NB4 (cell line): ENCODE data around the gene FLNB.

Experiments used
- CTCF ChIP-seq: IDR thresholded peaks from one replicate; pipeline ENCODE4 v1.5.1; 2012; ENCODE audit warnings: low read depth, low read length
- MAX ChIP-seq: IDR thresholded peaks from 2 replicates; pipeline ENCODE4 v1.6.1; 2011; ENCODE audit warnings: low read depth, low read length
- POLR2A ChIP-seq: IDR thresholded peaks from 2 replicates; pipeline ENCODE4 v1.6.1; 2011; ENCODE audit warnings: mild to moderate bottlenecking; ENCODE audit not compliant: insufficient read length; ENCODE audit errors: extremely low read depth

DNA sequence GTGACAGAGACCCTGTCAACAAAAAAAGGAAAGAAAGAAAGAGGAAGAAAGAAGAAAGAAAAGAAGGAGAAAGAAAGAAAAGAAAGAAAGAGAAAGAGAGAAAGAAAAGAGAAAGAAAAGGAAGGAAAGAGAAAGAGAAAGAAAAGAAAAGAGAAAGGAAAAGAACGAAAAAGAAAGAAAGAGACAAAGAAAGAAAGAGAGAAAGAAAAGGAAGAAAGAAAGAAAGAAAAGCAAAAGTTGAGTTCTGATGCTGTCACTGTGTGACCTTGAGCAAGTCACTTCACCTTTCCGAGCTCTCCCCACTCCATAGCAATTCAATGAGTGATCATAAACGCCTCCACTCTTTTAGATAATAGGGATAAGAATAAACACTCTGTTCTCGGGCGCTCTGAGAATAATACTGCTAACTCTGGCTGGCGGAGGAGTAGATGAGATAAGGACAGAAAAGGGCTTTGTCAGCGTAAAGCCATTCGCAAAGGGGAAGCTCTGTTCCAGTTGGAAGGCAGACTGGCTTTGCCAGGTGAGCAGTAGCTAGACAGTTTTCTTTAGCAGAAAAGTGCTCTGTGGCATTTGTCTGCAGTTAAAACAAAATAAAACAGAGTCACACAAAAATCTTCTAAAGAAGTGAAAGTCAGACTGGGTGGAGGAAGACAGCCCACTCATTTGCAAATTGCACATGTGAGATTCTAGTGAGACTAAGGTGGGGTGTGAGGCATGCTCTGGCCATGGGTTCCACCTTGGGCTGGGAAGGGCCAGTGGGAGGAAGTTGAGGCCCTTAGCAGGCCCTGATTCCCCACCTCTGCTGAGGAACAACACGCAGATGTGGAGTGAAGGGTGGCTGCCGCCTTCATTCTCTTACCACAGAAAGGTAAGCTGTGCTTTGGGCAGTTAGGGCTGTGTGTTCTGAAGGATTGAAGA lies 9.6 kb upstream of the FLNB start:
- TF ChIP-seq CTCF (no peak), POLR2A (no peak), MAX (no peak)
